Fibroblast of skin of left quadriceps (primary cell): Measurements from ENCODE around the gene DNAAF5.

Experiments
- DNase-seq, 2 experiments: peaks; one replicate each; pipeline ENCODE4 v3.0.0-alpha.2; 2013; ENCODE audit warnings: low read depth in 2 of 2

DNAAF5 gene

GRCh38 chr7:815284-816216 lies 89.1 kb downstream of the DNAAF5 start:
- DNase-seq, result no peak

GRCh38 chr7:816300-816750 lies 89.8 kb downstream of the DNAAF5 start:
- peak; percentile 95 to 96 for DNase-seq

DNA sequence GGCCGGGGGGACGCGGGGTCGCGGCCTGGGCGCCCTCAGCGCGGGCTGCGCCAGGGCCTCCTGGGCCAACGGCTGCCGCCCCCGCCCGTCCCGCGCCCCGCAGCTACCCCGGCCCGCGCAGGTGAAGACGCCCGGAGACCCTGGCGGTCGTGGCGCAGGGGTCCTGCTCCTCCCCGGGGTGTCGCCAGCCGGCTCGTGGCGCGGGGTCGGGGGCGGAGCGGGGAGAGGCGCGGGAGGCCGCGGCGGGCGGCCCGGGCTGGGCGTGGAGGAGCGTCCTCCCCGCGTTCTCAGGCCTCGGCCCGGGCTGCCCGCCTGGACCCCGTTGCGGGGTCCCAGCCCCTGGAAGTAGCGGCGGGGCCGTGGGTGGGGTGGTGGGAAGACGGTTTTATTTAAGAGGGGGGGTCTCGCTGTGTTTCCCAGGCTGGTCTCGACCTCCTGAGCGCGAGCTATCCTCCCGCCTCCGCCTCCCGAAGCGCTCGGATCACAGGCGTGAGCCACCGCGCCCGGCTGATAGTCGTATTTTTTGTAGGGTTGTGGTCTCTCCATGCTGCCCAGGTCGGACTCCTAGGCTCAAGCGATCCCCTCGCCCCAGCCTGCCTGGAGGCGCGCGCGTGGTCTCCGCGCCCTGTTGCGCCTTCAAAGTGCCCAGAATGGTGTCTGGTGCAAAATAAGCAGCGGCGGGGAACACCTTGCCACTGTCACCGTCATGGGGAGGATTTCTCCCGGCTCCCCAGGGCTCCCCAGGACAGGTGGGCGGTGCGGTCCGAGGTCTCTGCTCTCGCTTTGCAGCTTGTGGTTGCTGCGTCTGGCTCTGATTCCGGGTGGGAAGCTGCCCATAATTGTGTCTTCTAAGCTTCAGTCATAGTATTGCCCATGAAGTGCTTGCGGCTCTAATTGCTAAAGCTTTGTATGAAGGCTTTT lies 90.5 kb downstream of the DNAAF5 start:
- DNase-seq, result no peak

DNA sequence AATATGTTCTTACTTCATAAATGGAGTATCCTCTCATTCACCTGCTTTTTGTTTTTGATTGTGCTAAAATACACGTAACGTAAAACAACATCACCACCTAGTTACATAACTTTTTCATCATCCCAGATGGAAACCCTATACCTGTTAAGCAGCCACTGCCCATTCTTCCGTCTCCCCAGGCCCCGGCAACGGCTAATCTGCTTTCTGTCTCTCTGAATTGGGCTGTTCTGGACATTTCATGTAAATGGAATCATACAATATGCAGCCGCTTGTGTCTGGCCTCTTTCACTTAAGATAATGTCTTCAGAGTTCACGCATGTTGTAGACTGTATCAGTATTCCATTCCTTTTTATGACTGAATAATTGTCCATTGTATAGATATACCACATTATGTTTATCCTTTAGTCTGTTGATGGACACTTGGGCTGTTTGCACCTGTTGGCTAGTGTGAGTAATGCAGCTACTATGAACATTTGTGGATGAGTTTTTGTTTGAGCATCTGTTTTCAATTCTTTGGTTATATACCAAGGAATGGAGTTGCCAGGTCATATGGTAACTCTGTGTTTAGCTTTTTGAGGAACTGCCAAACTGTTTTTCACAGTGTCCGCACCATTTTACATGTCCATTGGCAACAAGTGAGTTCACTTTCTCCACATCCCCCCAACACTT lies 91.7 kb downstream of the DNAAF5 start:
- peak; percentile 44 to 47 for DNase-seq

- DNase-seq, result no peak
Observed at GRCh38 chr7:820341-820740, 93.8 kb downstream of the DNAAF5 start.

GRCh38 chr7:821688-822087 lies 95.2 kb downstream of the DNAAF5 start:
- no peak for DNase-seq

- DNase-seq, result no peak
Observed at GRCh38 chr7:822692-823276, 96.3 kb downstream of the DNAAF5 start.

- DNase-seq, result no peak
Observed at GRCh38 chr7:823649-824048, 97.2 kb downstream of the DNAAF5 start.

DNA sequence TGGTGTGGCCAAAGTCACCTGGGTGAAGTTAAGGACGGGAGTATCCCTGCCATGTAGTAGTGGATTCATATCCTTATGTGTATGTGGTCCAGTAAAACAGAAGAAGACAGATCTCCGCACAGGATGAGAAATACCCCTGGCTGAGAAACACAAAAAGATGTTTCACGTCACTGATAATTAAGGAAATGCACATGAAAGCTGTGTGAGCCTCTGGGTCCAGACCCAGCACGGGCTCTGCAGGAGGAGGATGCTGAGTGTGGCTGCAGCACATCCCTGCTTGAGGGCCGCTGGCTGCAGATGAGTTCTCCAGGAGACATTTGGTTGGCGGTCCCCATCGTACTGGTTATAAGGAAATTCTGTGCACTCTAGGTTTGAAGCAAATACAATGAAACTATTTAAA lies 97.6 kb downstream of the DNAAF5 start:
- no peak for DNase-seq

DNA sequence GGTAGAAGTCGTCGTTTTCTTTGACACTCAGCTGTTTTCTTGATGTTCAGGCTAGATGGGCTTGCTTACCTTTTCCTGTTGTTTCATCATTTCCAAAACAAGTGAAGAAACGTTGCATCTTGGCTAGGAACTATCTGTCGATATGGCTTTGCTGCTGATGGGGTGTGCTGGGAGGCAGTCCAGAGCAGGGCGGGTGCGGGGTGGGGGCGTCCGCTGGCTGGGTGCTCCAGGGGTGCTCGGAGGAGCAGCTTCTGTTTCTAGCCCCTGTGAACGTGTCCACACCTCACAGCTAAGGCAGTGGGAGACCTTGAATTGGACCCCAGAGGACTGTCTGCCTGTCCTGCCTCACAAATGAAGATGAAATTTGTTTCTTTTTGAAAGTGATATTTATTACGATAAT lies 98.2 kb downstream of the DNAAF5 start:
- DNase-seq, result no peak

GRCh38 chr7:825386-825785 lies 98.9 kb downstream of the DNAAF5 start:
- no peak for DNase-seq

DNA sequence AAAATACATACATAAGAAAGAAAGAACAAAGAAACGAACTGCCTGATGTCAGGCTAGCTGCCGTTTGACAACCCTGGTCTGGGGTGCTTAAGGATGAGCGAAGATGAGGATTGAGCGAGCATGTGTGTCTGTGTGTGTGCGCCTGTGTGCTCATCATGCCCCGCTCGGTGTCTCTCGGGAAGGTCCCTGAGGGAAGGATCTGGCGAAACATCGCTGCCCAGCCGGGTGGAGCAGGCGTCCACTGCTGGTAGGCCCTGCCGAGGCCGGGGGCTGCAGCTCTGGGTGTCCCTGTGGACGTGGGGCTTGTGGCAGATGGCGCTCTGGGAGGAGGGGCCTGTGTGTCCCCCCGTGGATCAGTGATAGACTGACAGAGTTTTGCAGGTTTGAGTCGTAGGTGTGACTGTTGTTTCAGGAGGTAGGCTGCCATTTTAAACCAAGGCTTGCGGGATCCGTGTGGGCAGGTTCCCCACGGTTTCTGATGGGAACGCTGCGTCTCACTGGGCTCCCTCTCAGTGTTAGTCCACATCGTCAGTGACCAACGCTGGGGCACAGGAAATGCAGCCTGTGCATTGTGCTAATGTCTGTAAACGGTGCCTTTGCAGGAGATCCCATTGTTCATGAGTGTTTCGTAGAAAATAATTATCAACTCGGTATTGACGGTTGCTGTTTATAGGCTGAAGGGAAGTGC lies 99.9 kb downstream of the DNAAF5 start:
- DNase-seq, result no peak

GRCh38 chr7:828793-829561 lies 102.5 kb downstream of the DNAAF5 start:
- no peak for DNase-seq

GRCh38 chr7:830069-830468 lies 103.6 kb downstream of the DNAAF5 start:
- DNase-seq, result no peak

DNA sequence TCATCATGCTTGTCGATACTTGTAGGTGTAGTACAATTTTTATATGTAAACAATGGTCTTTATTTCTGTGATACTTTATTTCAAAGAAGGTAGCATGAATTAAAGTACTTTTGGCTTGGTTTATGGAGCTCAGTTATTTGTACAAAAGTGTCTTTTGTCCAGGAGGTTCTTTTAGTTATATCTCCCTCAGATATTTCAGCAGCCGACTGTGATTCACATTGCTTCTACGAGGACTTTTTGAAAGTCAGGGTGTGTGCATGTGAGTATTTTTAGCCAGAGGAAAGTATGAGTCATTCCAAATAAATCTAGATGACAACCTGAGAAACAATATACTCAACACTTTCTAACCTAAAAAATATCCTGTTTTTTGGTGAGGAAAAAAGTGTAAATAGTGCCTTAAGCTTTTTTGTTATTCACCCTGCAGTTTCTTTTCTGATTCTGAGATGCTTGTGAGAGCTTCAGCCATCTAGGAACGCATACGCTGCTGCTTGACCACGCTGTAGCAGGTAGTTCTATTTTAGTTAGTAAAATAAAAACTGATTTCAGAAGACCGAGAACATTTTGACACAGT lies 105.2 kb downstream of the DNAAF5 start:
- peak; percentile 72 to 75 for DNase-seq

DNA sequence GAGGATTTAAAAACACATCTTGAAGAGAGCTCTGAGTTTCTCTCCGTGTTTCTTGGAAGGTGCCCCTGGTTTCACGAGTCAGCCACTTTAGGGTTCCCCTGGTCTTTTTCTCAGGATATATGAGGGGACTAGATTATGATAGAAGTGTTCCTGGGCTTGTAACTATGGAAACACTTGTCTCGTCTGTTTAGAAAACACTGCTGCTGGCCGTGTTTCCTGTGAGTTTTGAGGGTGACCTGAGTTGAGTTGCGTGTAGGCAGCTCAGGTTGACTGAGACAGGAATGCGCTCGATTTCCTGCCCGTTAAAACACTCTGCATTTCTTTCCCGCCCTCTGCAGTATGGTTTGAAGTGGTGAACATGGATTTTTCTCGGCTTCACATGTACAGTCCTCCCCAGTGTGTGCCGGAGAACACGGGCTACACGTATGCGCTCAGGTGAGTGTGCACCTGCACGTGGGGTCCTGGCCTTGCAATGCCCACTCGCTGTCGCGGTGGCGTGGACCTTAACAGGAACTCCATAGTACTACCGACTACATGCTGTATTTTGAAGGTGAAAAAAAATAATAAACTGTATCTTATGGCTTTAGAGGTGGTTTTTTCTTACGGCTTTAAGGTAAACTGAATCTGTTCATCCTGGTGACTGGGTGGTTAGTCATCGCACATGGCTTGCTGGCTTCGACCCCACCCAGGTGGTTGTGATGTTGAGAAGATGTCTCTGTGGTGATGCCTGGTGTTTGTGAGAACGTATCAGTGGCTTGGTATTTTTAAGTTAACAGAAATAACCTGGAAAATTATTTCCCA lies 105.9 kb downstream of the DNAAF5 start, which contains the start of gene SUN1:
TSS of gene SUN1 (plus strand) at position 310 of the 801 bp plus-strand sequence. CDS start at position 359, 49 bp downstream.
- DNase-seq, result no peak

- no peak for DNase-seq
Observed at GRCh38 chr7:832968-833424, 106.5 kb downstream of the DNAAF5 start.

DNA sequence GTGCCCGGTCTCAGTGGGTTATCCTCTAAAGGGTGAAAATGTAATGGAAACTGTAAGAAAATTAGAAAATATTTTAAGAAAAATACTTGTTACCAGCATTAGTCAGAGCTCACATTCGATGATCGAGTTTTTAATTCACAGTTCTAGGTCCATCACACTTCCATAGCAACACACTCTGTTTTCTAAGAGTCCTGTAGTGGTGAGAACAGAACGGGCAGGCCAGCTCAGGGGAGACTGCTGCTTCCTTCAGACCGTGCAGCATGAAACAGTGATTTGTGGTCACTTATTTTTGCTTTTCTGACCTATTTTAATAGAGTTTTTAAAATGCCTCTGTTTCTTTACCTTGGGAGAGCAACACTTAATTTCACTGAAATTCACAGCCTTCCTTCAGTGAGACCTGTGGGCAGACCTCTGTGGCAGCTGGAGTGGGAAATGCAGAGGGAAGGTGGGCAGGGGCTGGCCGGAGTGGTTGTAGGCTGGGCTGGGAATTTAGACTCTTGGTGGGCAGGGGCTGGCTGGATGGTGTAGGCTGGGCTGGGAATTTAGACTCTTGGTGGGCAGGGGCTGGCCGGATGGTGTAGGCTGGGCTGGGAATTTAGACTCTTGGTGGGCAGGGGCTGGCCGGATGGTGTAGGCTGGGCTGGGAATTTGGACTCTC lies 107.2 kb downstream of the DNAAF5 start:
- no peak for DNase-seq
